ENCODE measurements around the gene CAPZB.
A peak's percentile ranks its signal among the peaks of the same experiment; 100 is the strongest.
"Not testable (repeated sequence)": the region's sequence is repeated elsewhere in the genome, so short reads cannot be mapped to it uniquely, and the experiment has no call there.

The CAPZB gene

GRCh38 chr1:19485362-19486187 is at the start of gene CAPZB:
Gene CAPZB, minus strand, starts transcription at chr1:19485539. Its CDS starts 101 bp downstream, at chr1:19485438.
- Histone ChIP-seq H3K4me1 (ENCODE audit: insufficient read depth, low read length) (peaks cover 33% of the 10 kb centered on the region), H3K36me3 (ENCODE audit: insufficient read depth, low read length) (no peaks in the 10 kb centered on the region), H3K9ac (ENCODE audit: low read depth, low read length) (peak within 1 kb of the TSS; percentile 94), H3K9me3 (ENCODE audit: control insufficient read depth, insufficient read depth, low read length) (no peaks in the 10 kb centered on the region)

- Histone ChIP-seq H3K4me1 (ENCODE audit: insufficient read depth, low read length) (no peaks in the 10 kb centered on the region), H3K9ac (ENCODE audit: low read depth, low read length) (no peak overlapping the region), H3K36me3 (ENCODE audit: insufficient read depth, low read length) (no peaks in the 10 kb centered on the region), H3K9me3 (ENCODE audit: control insufficient read depth, insufficient read depth, low read length) (peaks cover 2% of the 10 kb centered on the region; the same call in 1 of the 2 replicates)
Measured at GRCh38 chr1:19534281-19534680, 48.9 kb upstream of the CAPZB start.

- Histone ChIP-seq H3K36me3 (ENCODE audit: insufficient read depth, low read length) (no peaks in the 10 kb centered on the region), H3K4me1 (ENCODE audit: insufficient read depth, low read length) (no peaks in the 10 kb centered on the region), H3K9ac (ENCODE audit: low read depth, low read length) (no peak overlapping the region), H3K9me3 (ENCODE audit: control insufficient read depth, insufficient read depth, low read length) (peaks cover 2% of the 10 kb centered on the region; the same call in 1 of the 2 replicates)
Measured at GRCh38 chr1:19533626-19534025, 48.3 kb upstream of the CAPZB start.

GRCh38 chr1:19532519-19532918 is 47.2 kb upstream of the CAPZB start:
- Histone ChIP-seq H3K9me3 (ENCODE audit: control insufficient read depth, insufficient read depth, low read length) (peaks cover 2% of the 10 kb centered on the region; the same call in 1 of the 2 replicates), H3K4me1 (ENCODE audit: insufficient read depth, low read length) (no peaks in the 10 kb centered on the region), H3K9ac (ENCODE audit: low read depth, low read length) (no peak overlapping the region), H3K36me3 (ENCODE audit: insufficient read depth, low read length) (no peaks in the 10 kb centered on the region)

- Histone ChIP-seq H3K4me1 (ENCODE audit: insufficient read depth, low read length) (no peaks in the 10 kb centered on the region), H3K36me3 (ENCODE audit: insufficient read depth, low read length) (no peaks in the 10 kb centered on the region), H3K9me3 (ENCODE audit: control insufficient read depth, insufficient read depth, low read length) (peaks cover 2% of the 10 kb centered on the region; the same call in 1 of the 2 replicates), H3K9ac (ENCODE audit: low read depth, low read length) (no peak overlapping the region)
Measured at GRCh38 chr1:19529664-19530063, 44.3 kb upstream of the CAPZB start.

- H3K9ac ChIP-seq (ENCODE audit: low read depth, low read length): no peak overlapping the region
- peaks cover 2% of the 10 kb centered on the region; the same call in 1 of the 2 replicates for H3K9me3 ChIP-seq (ENCODE audit: control insufficient read depth, insufficient read depth, low read length)
- H3K36me3 ChIP-seq (ENCODE audit: insufficient read depth, low read length): no peaks in the 10 kb centered on the region
- no peaks in the 10 kb centered on the region for H3K4me1 ChIP-seq (ENCODE audit: insufficient read depth, low read length)
Measured at GRCh38 chr1:19528438-19528837, 43.1 kb upstream of the CAPZB start.

- H3K36me3 ChIP-seq (ENCODE audit: insufficient read depth, low read length): no peaks in the 10 kb centered on the region
- H3K9ac ChIP-seq (ENCODE audit: low read depth, low read length): no peak overlapping the region
- no peaks in the 10 kb centered on the region for H3K4me1 ChIP-seq (ENCODE audit: insufficient read depth, low read length)
- no peaks in the 10 kb centered on the region for H3K9me3 ChIP-seq (ENCODE audit: control insufficient read depth, insufficient read depth, low read length)
Measured at GRCh38 chr1:19525607-19526545, 40.5 kb upstream of the CAPZB start.

- Histone ChIP-seq H3K9ac (ENCODE audit: low read depth, low read length) (no peak overlapping the region), H3K9me3 (ENCODE audit: control insufficient read depth, insufficient read depth, low read length) (no peaks in the 10 kb centered on the region), H3K4me1 (ENCODE audit: insufficient read depth, low read length) (no peaks in the 10 kb centered on the region), H3K36me3 (ENCODE audit: insufficient read depth, low read length) (no peaks in the 10 kb centered on the region)
Measured at GRCh38 chr1:19524791-19525190, 39.5 kb upstream of the CAPZB start.

GRCh38 chr1:19522570-19522969 is 37.2 kb upstream of the CAPZB start:
- H3K9me3 ChIP-seq (ENCODE audit: control insufficient read depth, insufficient read depth, low read length); H3K36me3 ChIP-seq (ENCODE audit: insufficient read depth, low read length); H3K4me1 ChIP-seq (ENCODE audit: insufficient read depth, low read length); H3K9ac ChIP-seq (ENCODE audit: low read depth, low read length): not testable (repeated sequence)

GRCh38 chr1:19521411-19521810 is 36.1 kb upstream of the CAPZB start:
- Histone ChIP-seq H3K4me1 (ENCODE audit: insufficient read depth, low read length) (no peaks in the 10 kb centered on the region), H3K9me3 (ENCODE audit: control insufficient read depth, insufficient read depth, low read length) (no peaks in the 10 kb centered on the region), H3K36me3 (ENCODE audit: insufficient read depth, low read length) (no peaks in the 10 kb centered on the region), H3K9ac (ENCODE audit: low read depth, low read length) (no peak overlapping the region)

- no peaks in the 10 kb centered on the region for H3K4me1 ChIP-seq (ENCODE audit: insufficient read depth, low read length)
- no peaks in the 10 kb centered on the region for H3K36me3 ChIP-seq (ENCODE audit: insufficient read depth, low read length)
- H3K9ac ChIP-seq (ENCODE audit: low read depth, low read length): no peak overlapping the region
- H3K9me3 ChIP-seq (ENCODE audit: control insufficient read depth, insufficient read depth, low read length): no peaks in the 10 kb centered on the region
Measured at GRCh38 chr1:19517017-19517416, 31.7 kb upstream of the CAPZB start.

- Histone ChIP-seq H3K36me3 (ENCODE audit: insufficient read depth, low read length) (no peaks in the 10 kb centered on the region), H3K9me3 (ENCODE audit: control insufficient read depth, insufficient read depth, low read length) (no peaks in the 10 kb centered on the region), H3K9ac (ENCODE audit: low read depth, low read length) (no peak overlapping the region), H3K4me1 (ENCODE audit: insufficient read depth, low read length) (no peaks in the 10 kb centered on the region)
Measured at GRCh38 chr1:19515201-19515600, 29.9 kb upstream of the CAPZB start.

- Histone ChIP-seq H3K4me1 (ENCODE audit: insufficient read depth, low read length) (no peaks in the 10 kb centered on the region), H3K9me3 (ENCODE audit: control insufficient read depth, insufficient read depth, low read length) (no peaks in the 10 kb centered on the region), H3K9ac (ENCODE audit: low read depth, low read length) (no peak overlapping the region), H3K36me3 (ENCODE audit: insufficient read depth, low read length) (no peaks in the 10 kb centered on the region)
Measured at GRCh38 chr1:19514391-19514831, 29.1 kb upstream of the CAPZB start.

GRCh38 chr1:19512545-19512944 is 27.2 kb upstream of the CAPZB start:
- Histone ChIP-seq H3K9me3 (ENCODE audit: control insufficient read depth, insufficient read depth, low read length) (no peaks in the 10 kb centered on the region), H3K4me1 (ENCODE audit: insufficient read depth, low read length) (no peaks in the 10 kb centered on the region)

More at GRCh38 chr1:19512545-19512944, 27.2 kb upstream of the CAPZB start:
- Histone ChIP-seq H3K9ac (ENCODE audit: low read depth, low read length) (no peak overlapping the region), H3K36me3 (ENCODE audit: insufficient read depth, low read length) (no peaks in the 10 kb centered on the region)

All from ES-I3 (cell line).